ENCODE results near the gene KIF24. TPM values are rescaled to one million over a fixed set of nuclear protein-coding genes. Genes with fewer than 3 reads are reported as not detected.

The KIF24 gene
- total RNA-seq, 4 donors from 2014 or later = 2.1 to 5.2 (median 2.9) TPM

- Histone ChIP-seq H3K27me3 (no peaks in the 10 kb centered on the region), H3K36me3 (no peaks in the 10 kb centered on the region), H3K27ac (no peak overlapping the region), H3K9me3 (no peaks in the 10 kb centered on the region), H3K4me1 (peaks cover 0 to 22% (median 0%) of the 10 kb centered on the region in 4 donors), H3K4me3 (no peak overlapping the region)
- TF ChIP-seq POLR2A (IDR thresholded peaks at IDR 0.05) (no peak), CTCF (IDR thresholded peaks at IDR 0.05) (no peak)
- no peak for DNase-seq
Measured at GRCh38 chr9:34326690-34327089, 2.4 kb downstream of the KIF24 start.

- H3K9me3 ChIP-seq = no peaks in the 10 kb centered on the region
- H3K4me3 ChIP-seq = no peak overlapping the region
- no peaks in the 10 kb centered on the region for H3K27me3 ChIP-seq
- TF ChIP-seq CTCF (IDR thresholded peaks at IDR 0.05) (no peak), POLR2A (IDR thresholded peaks at IDR 0.05) (no peak)
- no peak for DNase-seq
- H3K36me3 ChIP-seq = no peaks in the 10 kb centered on the region
- peaks cover 0 to 4% (median 0%) of the 10 kb centered on the region in 4 donors for H3K4me1 ChIP-seq
- no peak overlapping the region for H3K27ac ChIP-seq
Measured at GRCh38 chr9:34322899-34323591, 6.0 kb downstream of the KIF24 start.

GRCh38 chr9:34321451-34321850, 7.6 kb downstream of the KIF24 start:
- no peaks in the 10 kb centered on the region for H3K9me3 ChIP-seq
- no peak for DNase-seq
- no peak overlapping the region for H3K4me3 ChIP-seq
- TF ChIP-seq CTCF (IDR thresholded peaks at IDR 0.05) (no peak), POLR2A (IDR thresholded peaks at IDR 0.05) (no peak)
- H3K27me3 ChIP-seq = no peaks in the 10 kb centered on the region
- H3K36me3 ChIP-seq = no peaks in the 10 kb centered on the region
- no peaks in the 10 kb centered on the region for H3K4me1 ChIP-seq
- H3K27ac ChIP-seq = no peak overlapping the region

GRCh38 chr9:34318163-34318790, 10.8 kb downstream of the KIF24 start:
- DNase-seq = no peak
- Histone ChIP-seq H3K9me3 (no peaks in the 10 kb centered on the region), H3K4me3 (no peak overlapping the region), H3K4me1 (no peaks in the 10 kb centered on the region), H3K27ac (no peak overlapping the region), H3K36me3 (no peaks in the 10 kb centered on the region), H3K27me3 (no peaks in the 10 kb centered on the region)
- TF ChIP-seq POLR2A (IDR thresholded peaks at IDR 0.05) (no peak), CTCF (IDR thresholded peaks at IDR 0.05) (no peak)

GRCh38 chr9:34317436-34317835, 11.6 kb downstream of the KIF24 start:
- no peaks in the 10 kb centered on the region for H3K27me3 ChIP-seq
- no peaks in the 10 kb centered on the region for H3K4me1 ChIP-seq
- no peaks in the 10 kb centered on the region for H3K9me3 ChIP-seq
- no peak for DNase-seq
- TF ChIP-seq POLR2A (IDR thresholded peaks at IDR 0.05) = no peak
- no peak for TF ChIP-seq CTCF (IDR thresholded peaks at IDR 0.05)
- H3K36me3 ChIP-seq = no peaks in the 10 kb centered on the region
- no peak overlapping the region for H3K27ac ChIP-seq
- H3K4me3 ChIP-seq = no peak overlapping the region
